Peyer's patch (tissue), 4 donors: Measurements from ENCODE around the gene GPRASP3. TPM values are rescaled to one million over a fixed set of nuclear protein-coding genes. Genes with fewer than 3 reads are reported as not detected.
"Not testable (repeated sequence)": the region's sequence is repeated elsewhere in the genome, so short reads cannot be mapped to it uniquely, and the experiment has no call there.

Experiments used
- DNase-seq, 3 donors: peaks; one replicate each; pipeline ENCODE4 v3.0.0-alpha.2; 2017 to 2019
- H3K27ac ChIP-seq, 4 donors: fragments of 200-600 bp; sonication (generic); one replicate each; pipeline ENCODE4 v1.5.1; 2016 to 2019
- H3K27me3 ChIP-seq, 2 donors: fragments of 200-600 bp; sonication (generic); one replicate each; pipeline ENCODE4 v1.5.1; 2019
- H3K36me3 ChIP-seq, 3 donors: fragments of 200-600 bp; sonication (generic); one replicate each; pipeline ENCODE4 v1.5.1; 2016 to 2019
- H3K4me1 ChIP-seq, 4 donors: fragments of 200-600 bp; sonication (generic); one replicate each; pipeline ENCODE4 v1.5.1; 2016 to 2019
- H3K4me3 ChIP-seq, 4 donors: fragments of 200-600 bp; sonication (generic); 1 replicate in 3 of 4; 2 replicates in 1 of 4; pipeline ENCODE4 v1.5.1; 2016 to 2019; ENCODE audit warnings: mild to moderate bottlenecking in 1 of 4
- H3K9me3 ChIP-seq, 4 donors: fragments of 200-600 bp; sonication (generic); one replicate each; pipeline ENCODE4 v1.5.1; 2016 to 2019; ENCODE audit warnings: mild to moderate bottlenecking in 1 of 4
- POLR2A ChIP-seq, 2 donors: fragments of 450-650 bp; IDR thresholded peaks; one replicate each; pipeline ENCODE4 v1.5.1; 2017; ENCODE audit warnings: antibody characterized with exemption in 2 of 2, mild to moderate bottlenecking in 2 of 2, moderate library complexity in 2 of 2
- total RNA-seq, 4 donors: library from RNA; depleted of rRNA; stranded (reverse); fragments of >200 nt; gene quantifications; one replicate each; pipeline ENCODE4 v1.1.0, GENCODE V29; 2016
- TF ChIP-seq, protein P1 (sequence below), 6 experiments: fragments of 450-650 bp in 4 of 6; fragments of 200-600 bp in 2 of 6; sonication (generic) in 1 of 6; IDR thresholded peaks; one replicate each; pipeline ENCODE4 v1.5.1; 2017 to 2019; ENCODE audit warnings: antibody characterized with exemption in 6 of 6, mild to moderate bottlenecking in 3 of 6, moderate library complexity in 1 of 6

GPRASP3 gene, protein sequence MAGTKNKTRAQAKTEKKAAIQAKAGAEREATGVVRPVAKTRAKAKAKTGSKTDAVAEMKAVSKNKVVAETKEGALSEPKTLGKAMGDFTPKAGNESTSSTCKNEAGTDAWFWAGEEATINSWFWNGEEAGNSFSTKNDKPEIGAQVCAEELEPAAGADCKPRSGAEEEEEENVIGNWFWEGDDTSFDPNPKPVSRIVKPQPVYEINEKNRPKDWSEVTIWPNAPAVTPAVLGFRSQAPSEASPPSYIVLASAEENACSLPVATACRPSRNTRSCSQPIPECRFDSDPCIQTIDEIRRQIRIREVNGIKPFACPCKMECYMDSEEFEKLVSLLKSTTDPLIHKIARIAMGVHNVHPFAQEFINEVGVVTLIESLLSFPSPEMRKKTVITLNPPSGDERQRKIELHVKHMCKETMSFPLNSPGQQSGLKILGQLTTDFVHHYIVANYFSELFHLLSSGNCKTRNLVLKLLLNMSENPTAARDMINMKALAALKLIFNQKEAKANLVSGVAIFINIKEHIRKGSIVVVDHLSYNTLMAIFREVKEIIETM
- 1 to 10 TPM; 1.1 to 3.7 (median 2.4) TPM for total RNA-seq

DNA sequence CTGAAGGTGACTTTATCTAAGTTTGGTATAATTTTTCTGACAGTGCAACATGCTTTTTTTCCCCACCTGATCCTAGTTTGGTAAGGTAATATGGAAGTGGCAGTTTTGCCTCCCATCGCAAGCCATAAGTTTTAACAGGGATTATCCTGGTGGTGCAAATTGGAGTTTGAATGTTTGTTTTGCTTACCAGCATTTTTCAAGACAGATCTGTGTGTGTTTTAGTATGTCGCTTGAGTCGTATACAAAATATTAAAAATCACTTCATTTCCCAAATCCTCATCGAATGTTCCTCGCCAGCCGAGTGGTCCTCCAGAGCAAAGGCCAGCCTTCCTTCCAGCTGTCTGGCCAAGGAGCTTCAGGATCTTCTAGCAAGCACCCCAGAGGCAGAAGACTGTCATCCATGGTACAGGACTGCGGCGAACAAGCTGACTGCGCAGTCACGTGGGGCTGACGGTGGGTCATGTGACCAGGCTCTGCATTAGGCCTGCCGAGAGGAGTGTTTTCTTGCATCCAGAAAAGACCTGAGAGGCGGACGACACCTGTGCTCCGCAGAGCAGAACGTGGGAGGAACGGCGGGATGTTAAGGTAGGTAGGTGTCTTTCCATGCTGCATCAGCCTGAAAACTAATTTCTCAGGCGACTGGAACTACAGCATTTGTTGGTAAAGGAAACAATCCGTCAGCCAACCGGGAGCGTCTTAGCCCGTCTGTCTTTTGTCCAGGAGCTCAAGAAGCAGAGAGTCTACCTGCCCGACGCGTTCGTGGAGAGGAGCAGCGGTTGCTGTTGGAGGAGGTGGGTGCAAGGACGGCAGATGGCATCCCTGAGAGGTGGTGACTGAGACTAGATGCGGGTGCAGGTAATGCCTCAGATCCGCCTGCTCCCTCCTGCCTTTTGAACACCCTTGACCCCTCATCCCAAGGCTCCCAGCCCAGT is at the start of gene GPRASP3:
Gene GPRASP3 (plus strand): TSS at position 507 of the 932 bp plus-strand sequence. CDS start 28,253 bp downstream, outside the sequence.
- peak; percentile 65 to 90 (median 84) for DNase-seq
- Histone ChIP-seq H3K27me3 (no peaks in the 10 kb centered on the region), H3K4me3 (peak within 1 kb of the TSS; percentile 27 to 52 (median 40)), H3K4me1 (no peaks in the 10 kb centered on the region), H3K9me3 (no peaks in the 10 kb centered on the region), H3K36me3 (no peaks in the 10 kb centered on the region), H3K27ac (peak within 1 kb of the TSS in 1 of 4 donors; percentile 17)
- TF ChIP-seq, protein P1, sequence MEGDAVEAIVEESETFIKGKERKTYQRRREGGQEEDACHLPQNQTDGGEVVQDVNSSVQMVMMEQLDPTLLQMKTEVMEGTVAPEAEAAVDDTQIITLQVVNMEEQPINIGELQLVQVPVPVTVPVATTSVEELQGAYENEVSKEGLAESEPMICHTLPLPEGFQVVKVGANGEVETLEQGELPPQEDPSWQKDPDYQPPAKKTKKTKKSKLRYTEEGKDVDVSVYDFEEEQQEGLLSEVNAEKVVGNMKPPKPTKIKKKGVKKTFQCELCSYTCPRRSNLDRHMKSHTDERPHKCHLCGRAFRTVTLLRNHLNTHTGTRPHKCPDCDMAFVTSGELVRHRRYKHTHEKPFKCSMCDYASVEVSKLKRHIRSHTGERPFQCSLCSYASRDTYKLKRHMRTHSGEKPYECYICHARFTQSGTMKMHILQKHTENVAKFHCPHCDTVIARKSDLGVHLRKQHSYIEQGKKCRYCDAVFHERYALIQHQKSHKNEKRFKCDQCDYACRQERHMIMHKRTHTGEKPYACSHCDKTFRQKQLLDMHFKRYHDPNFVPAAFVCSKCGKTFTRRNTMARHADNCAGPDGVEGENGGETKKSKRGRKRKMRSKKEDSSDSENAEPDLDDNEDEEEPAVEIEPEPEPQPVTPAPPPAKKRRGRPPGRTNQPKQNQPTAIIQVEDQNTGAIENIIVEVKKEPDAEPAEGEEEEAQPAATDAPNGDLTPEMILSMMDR (IDR thresholded peaks at IDR 0.05): no peak
- peak in 1 of 2 donors; percentile 38 for TF ChIP-seq POLR2A (IDR thresholded peaks at IDR 0.05)

GRCh38 chrX:102672856-102673255 is 47.7 kb upstream of the GPRASP3 start:
- Histone ChIP-seq H3K36me3 (no peaks in the 10 kb centered on the region), H3K9me3 (no peaks in the 10 kb centered on the region), H3K4me1 (no peaks in the 10 kb centered on the region), H3K27ac (no peak overlapping the region), H3K4me3 (no peak overlapping the region), H3K27me3 (no peaks in the 10 kb centered on the region)
- DNase-seq: no peak
- TF ChIP-seq POLR2A (IDR thresholded peaks at IDR 0.05): no peak
- TF ChIP-seq, protein P1 (IDR thresholded peaks at IDR 0.05): no peak

DNA sequence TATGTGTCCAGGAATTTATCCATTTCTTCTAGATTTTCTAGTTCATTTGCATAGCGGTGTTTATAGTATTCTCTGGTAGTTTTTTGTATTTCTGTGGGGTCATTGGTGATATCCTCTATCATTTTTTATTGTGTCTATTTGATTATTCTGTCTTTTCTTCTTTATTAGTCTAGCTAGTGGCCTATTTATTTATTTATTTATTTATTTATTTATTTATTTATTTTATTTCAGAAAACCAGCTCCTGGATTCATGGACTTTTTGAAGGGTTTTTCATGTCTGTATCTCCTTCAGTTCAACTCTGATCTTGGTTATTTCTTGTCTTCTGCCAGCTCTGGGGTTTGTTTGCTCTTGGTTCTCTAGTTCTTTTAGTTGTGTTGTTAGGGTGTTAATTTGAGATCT is 43.1 kb upstream of the GPRASP3 start:
- not testable (repeated sequence) for H3K9me3 ChIP-seq, H3K27ac ChIP-seq, H3K4me3 ChIP-seq, DNase-seq, H3K27me3 ChIP-seq, H3K36me3 ChIP-seq, H3K4me1 ChIP-seq

DNA sequence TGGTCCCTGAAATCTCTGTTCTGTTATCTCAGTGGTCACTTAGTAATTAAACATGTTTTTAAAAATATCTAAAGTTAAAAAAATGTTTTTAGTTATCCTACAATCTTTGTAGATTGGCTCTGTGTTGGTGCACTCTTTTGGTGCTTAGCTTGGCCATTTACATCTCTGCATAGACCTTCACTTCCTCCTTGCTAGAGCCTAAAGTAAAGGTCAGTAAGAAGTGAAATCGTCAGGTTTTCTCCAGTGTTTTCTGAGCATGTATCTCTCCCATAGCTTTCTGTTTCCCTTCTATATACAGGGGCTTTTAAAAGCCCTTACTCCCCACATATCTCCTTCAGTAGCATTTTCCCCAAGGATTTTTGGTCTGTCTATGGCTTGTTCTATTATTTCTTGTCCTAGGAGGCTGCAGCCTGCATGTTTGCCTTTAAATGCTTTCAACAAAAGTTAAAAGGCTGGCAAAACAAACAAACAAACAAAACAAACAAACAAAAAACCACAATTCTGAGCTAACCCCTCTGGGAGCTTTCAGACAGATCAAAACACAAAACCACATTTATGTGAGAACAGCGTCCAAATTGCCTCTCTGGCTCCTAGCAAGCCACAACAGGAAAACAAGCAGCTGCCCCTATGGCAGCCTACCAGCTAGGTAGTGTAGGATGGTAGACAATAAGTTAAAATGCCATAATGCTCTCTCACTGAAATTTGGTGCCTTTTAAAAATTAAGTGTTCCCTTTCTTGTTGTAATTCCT is 35.6 kb upstream of the GPRASP3 start:
- Histone ChIP-seq H3K4me3 (no peak overlapping the region), H3K9me3 (no peaks in the 10 kb centered on the region), H3K27ac (no peak overlapping the region), H3K4me1 (no peaks in the 10 kb centered on the region), H3K27me3 (no peaks in the 10 kb centered on the region), H3K36me3 (no peaks in the 10 kb centered on the region)
- no peak for TF ChIP-seq POLR2A (IDR thresholded peaks at IDR 0.05)
- TF ChIP-seq, protein P1 (IDR thresholded peaks at IDR 0.05): no peak
- no peak for DNase-seq

DNA sequence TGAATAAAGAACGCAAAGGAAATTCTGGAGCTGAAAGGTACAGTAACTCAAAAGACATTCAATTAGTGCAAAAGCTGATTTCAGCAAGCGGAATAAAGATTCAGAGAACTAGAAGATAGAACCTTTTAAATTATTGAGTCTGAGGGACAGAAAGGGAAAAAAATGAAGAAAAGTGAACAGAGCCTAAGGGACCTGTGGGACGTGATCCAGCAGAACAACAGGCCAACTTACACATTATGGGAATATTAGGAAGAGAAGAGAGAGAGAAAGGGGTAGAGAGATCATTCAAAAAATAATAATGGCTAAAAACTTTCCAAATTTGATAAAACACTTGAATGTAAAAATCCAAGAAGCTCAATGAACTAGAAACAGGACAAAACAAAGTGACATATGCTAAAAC is 25.8 kb upstream of the GPRASP3 start:
- DNase-seq: no peak
- no peaks in the 10 kb centered on the region for H3K4me1 ChIP-seq
- H3K36me3 ChIP-seq: no peaks in the 10 kb centered on the region
- no peak overlapping the region for H3K27ac ChIP-seq
- H3K27me3 ChIP-seq: no peaks in the 10 kb centered on the region
- no peak overlapping the region for H3K4me3 ChIP-seq
- no peaks in the 10 kb centered on the region for H3K9me3 ChIP-seq
- TF ChIP-seq POLR2A (IDR thresholded peaks at IDR 0.05): no peak
- TF ChIP-seq, protein P1 (IDR thresholded peaks at IDR 0.05): no peak
